ENCODE data around the gene MAML2. TPM values are rescaled to one million over a fixed set of nuclear protein-coding genes. Genes with fewer than 3 reads are reported as not detected.
A peak's percentile ranks its signal among the peaks of the same experiment; 100 is the strongest.

The MAML2 gene
- total RNA-seq, 4 donors from 2014 or later: 15.9 to 31.9 (median 24.9) TPM

DNA sequence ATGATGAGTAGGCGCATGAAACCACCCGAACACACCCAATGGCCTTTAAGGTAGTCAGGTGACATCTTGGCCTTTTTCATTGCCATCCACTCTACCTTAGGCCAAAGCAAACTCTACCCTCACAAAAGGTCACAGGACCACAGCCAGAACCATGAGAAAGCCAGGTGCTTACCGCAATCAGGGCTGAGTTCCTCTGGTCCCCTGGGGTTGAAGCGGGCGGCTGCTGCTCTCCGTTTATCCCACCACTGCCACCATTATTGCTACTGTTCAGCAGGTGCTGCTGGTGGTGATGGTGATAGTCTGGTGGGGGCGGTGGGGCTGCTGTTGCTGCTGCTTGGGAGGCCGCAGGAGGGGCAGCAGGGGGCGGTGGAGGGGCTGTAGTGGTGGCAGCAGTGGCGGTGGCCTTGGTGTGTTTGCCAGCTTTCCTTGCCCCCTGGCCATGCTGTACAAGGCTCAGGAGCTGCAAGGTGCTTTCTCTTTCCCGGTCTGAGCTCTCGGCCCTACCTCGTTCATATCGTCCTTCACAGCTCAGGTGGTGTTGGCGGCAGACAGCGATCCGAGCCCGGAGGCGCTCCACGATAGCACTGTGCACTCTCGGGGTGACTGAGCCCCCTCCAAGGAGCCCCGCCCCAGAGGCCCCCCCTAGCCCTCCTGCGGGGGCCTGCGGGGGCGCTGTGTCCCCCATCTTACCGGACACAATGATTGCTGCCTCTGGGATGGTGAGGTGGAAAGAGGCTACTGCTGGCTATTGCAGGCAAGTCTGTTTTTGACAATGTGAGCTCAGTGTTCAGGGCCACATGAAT lies 1.6 kb downstream of the MAML2 start:
- H3K4me1 ChIP-seq: peaks cover 28 to 56% (median 50%) of the 10 kb centered on the region in 4 donors
- peak overlapping the region; percentile 82 to 89 (median 86) for H3K27ac ChIP-seq
- TF ChIP-seq POLR2AphosphoS5 (IDR thresholded peaks at IDR 0.05): peak; percentile 12 to 58 (median 28)
- TF ChIP-seq EP300 (IDR thresholded peaks at IDR 0.05; ENCODE audit: low read depth): no peak
- TF ChIP-seq, protein P1, sequence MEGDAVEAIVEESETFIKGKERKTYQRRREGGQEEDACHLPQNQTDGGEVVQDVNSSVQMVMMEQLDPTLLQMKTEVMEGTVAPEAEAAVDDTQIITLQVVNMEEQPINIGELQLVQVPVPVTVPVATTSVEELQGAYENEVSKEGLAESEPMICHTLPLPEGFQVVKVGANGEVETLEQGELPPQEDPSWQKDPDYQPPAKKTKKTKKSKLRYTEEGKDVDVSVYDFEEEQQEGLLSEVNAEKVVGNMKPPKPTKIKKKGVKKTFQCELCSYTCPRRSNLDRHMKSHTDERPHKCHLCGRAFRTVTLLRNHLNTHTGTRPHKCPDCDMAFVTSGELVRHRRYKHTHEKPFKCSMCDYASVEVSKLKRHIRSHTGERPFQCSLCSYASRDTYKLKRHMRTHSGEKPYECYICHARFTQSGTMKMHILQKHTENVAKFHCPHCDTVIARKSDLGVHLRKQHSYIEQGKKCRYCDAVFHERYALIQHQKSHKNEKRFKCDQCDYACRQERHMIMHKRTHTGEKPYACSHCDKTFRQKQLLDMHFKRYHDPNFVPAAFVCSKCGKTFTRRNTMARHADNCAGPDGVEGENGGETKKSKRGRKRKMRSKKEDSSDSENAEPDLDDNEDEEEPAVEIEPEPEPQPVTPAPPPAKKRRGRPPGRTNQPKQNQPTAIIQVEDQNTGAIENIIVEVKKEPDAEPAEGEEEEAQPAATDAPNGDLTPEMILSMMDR (IDR thresholded peaks at IDR 0.05): peak; percentile 35 to 55 (median 50)
- peak; percentile 40 for TF ChIP-seq POLR2A (IDR thresholded peaks at IDR 0.05)
- WGBS, 2 donors (ENCODE audit: low coverage in 1 of 2): 7% methylated on average over 25 of the region's 26 CpGs; no CpG with 5 or more reads in 1 of the 2 donors
- in situ Hi-C loops (cut with MboI; ENCODE audit: low pct_ligation_motif_present in 1 of 4, low pct_unique_long_range_greater_than_20kb in 1 of 4, low sequenced_read_pairs in 3 of 4): loop anchor here (5.0 to 25.0 kb wide), 4 partner anchors 104 to 287 kb away; no protein-coding TSS in a partner anchor
- no peaks in the 10 kb centered on the region for H3K36me3 ChIP-seq
- intact Hi-C loops (cut with DNase I; ENCODE audit: low total_unique reads): loop anchor here (5.0 kb wide), 1 partner anchor 289 kb away; no protein-coding TSS in a partner anchor
- DNase-seq: peak; percentile 75
- peak overlapping the region; percentile 53 to 90 (median 64) for H3K4me3 ChIP-seq
- no peaks in the 10 kb centered on the region for H3K27me3 ChIP-seq
- no peaks in the 10 kb centered on the region for H3K9me3 ChIP-seq

DNA sequence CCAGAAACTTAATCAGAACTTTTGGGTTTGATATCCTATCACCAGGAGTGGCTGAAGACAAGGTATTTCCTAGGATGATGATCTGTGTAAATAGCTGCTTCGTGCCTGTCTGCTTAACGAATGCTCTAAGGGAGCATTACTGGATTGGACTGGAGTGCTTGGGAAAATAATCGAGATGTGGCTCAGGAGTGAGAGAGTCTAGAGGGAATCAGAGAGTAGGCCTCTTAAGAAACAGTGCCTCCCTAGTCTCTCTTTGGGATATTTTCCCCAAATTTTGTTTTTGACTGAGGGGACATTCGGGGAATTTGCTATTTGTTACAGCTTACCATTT lies 2.5 kb downstream of the MAML2 start:
- 55 to 90% methylated on average over 2 to 4 of the region's 4 CpGs for WGBS, 2 donors (ENCODE audit: low coverage in 1 of 2)
- Histone ChIP-seq H3K9me3 (no peaks in the 10 kb centered on the region), H3K4me3 (peak overlapping the region in 2 of 4 donors; percentile 53 to 90), H3K27ac (peak overlapping the region; percentile 82 to 89 (median 86)), H3K36me3 (no peaks in the 10 kb centered on the region), H3K27me3 (no peaks in the 10 kb centered on the region), H3K4me1 (peaks cover 28 to 65% (median 50%) of the 10 kb centered on the region in 4 donors)
- intact Hi-C loops (cut with DNase I; ENCODE audit: low total_unique reads): loop anchor here (5.0 kb wide), 1 partner anchor 288 kb away; no protein-coding TSS in a partner anchor
- no peak for DNase-seq
- in situ Hi-C loops (cut with MboI; ENCODE audit: low pct_ligation_motif_present in 1 of 4, low pct_unique_long_range_greater_than_20kb in 1 of 4, low sequenced_read_pairs in 3 of 4): loop anchor here (5.0 to 25.0 kb wide), 4 partner anchors 103 to 286 kb away; no protein-coding TSS in a partner anchor
- TF ChIP-seq POLR2A (IDR thresholded peaks at IDR 0.05) (no peak), EP300 (IDR thresholded peaks at IDR 0.05; ENCODE audit: low read depth) (no peak), POLR2AphosphoS5 (IDR thresholded peaks at IDR 0.05) (no peak)
- TF ChIP-seq, protein P1 (IDR thresholded peaks at IDR 0.05): no peak

DNA sequence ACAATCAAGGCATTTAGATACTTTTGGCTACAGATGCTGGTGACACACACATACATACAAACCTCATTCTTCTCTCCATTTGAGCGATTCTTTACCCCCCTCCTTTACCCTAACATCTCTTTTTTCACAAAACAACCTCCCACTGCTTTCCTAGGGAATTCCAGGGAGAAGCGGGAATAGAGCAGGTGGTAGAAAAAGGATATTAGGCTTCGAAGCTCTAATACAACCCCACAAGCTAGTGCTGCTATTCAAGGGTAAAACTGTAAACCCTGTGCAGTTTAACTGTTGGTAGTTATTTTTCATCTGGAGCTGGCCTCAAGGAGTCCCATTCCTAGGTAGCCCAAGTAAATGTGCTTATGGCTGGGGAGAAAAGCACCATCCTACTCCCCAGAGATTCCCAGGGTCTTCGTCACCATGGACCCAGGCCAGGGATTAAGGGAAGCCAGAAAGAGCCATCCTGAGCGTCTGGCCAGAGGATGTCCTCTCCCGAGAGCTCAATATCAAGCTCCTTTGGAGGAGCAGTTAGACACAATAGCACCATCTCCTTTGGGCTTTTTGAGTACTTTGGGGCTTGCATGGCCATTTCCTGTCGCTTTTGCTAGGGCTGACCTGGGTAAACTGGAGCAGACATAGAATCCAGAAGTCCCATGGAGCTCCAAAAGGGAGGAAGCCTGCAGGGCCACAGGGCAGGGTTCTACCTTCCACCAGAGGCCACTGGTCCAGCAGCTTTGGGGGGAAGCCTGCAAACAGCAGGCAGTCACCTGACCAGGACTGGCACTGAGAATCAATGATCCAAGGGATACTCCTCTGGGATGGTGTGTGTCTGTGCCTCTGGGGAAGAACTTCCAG lies 3.1 kb downstream of the MAML2 start:
- Histone ChIP-seq H3K4me3 (peak overlapping the region in 3 of 4 donors; percentile 6 to 90 (median 21)), H3K36me3 (no peaks in the 10 kb centered on the region), H3K4me1 (peaks cover 28 to 71% (median 50%) of the 10 kb centered on the region in 4 donors), H3K27ac (peak overlapping the region; percentile 82 to 89 (median 86)), H3K9me3 (no peaks in the 10 kb centered on the region), H3K27me3 (no peaks in the 10 kb centered on the region)
- DNase-seq: no peak
- in situ Hi-C loops (cut with MboI; ENCODE audit: low pct_ligation_motif_present in 1 of 4, low pct_unique_long_range_greater_than_20kb in 1 of 4, low sequenced_read_pairs in 3 of 4): loop anchor here (5.0 to 25.0 kb wide), 4 partner anchors 103 to 285 kb away; no protein-coding TSS in a partner anchor
- WGBS, 2 donors (ENCODE audit: low coverage in 1 of 2): 60 to 69% methylated on average over 3 to 7 of the region's 7 CpGs
- intact Hi-C loops (cut with DNase I; ENCODE audit: low total_unique reads): loop anchor here (5.0 to 10.0 kb wide), 2 partner anchors 95 to 288 kb away; no protein-coding TSS in a partner anchor
- TF ChIP-seq POLR2A (IDR thresholded peaks at IDR 0.05): no peak
- peak in 1 of 3 donors; percentile 8 for TF ChIP-seq POLR2AphosphoS5 (IDR thresholded peaks at IDR 0.05)

DNA sequence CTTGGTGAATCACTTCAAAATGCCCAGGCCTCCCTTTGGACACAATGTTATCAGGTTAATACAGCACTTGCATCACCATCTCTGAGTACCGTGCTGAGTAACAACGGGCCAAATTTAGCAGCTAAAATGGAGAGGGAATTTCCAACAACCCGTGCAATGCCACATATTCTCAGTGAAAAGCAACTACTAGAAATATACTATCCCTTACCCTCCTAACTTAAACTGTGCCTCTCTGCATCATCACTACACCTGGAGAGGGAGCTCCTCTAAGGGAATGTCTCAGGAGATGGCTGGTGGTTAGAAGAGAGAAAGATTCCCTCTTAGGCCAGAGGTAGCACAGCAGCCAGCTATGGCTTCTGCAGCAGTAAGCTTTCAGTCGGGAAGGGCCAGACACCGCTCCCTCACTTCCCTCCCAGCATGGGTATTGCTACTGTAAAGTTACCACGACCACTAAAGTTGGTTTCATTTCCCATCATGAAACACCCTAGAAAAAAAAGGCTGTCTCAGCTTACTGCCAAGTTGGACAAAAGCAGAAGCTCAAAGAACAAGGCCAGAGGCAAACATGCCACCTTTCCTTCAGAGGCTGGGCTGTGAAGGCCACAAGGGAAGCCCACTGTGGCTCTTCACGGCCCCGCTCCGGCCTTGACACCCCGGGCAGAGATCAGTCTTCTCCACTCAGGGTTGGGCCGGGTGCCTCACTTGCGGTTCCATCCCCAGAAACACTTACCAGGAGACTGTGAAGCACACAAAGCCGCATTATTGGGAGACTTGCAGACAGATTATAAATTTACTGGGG lies 3.9 kb downstream of the MAML2 start:
- H3K9me3 ChIP-seq: no peaks in the 10 kb centered on the region
- peak; percentile 56 for DNase-seq
- peaks cover 28 to 74% (median 50%) of the 10 kb centered on the region in 4 donors for H3K4me1 ChIP-seq
- TF ChIP-seq POLR2A (IDR thresholded peaks at IDR 0.05) (no peak), POLR2AphosphoS5 (IDR thresholded peaks at IDR 0.05) (peak in 2 of 3 donors; percentile 14 to 18), EP300 (IDR thresholded peaks at IDR 0.05; ENCODE audit: low read depth) (no peak)
- TF ChIP-seq, protein P1 (IDR thresholded peaks at IDR 0.05): no peak
- peak overlapping the region; percentile 6 to 90 (median 16) for H3K4me3 ChIP-seq
- in situ Hi-C loops (cut with MboI; ENCODE audit: low pct_ligation_motif_present in 1 of 4, low pct_unique_long_range_greater_than_20kb in 1 of 4, low sequenced_read_pairs in 3 of 4): loop anchor here in 3 of 4 donors (25.0 kb wide), 2 partner anchors 102 to 277 kb away; no protein-coding TSS in a partner anchor
- H3K36me3 ChIP-seq: no peaks in the 10 kb centered on the region
- 8 to 14% methylated on average over 4 to 13 of the region's 13 CpGs for WGBS, 2 donors (ENCODE audit: low coverage in 1 of 2)
- peak overlapping the region; percentile 82 to 89 (median 86) for H3K27ac ChIP-seq
- H3K27me3 ChIP-seq: no peaks in the 10 kb centered on the region
- intact Hi-C loops (cut with DNase I; ENCODE audit: low total_unique reads): loop anchor here (10.0 kb wide), 1 partner anchor 94 kb away; no protein-coding TSS in a partner anchor
